Measurements from ENCODE around the gene SSX2IP. TPM values are rescaled to one million over a fixed set of nuclear protein-coding genes. Genes with fewer than 3 reads are reported as not detected.

SSX2IP gene
- total RNA-seq, 2 donors from 2014 or later, result 16.6 to 21.8 TPM

DNA sequence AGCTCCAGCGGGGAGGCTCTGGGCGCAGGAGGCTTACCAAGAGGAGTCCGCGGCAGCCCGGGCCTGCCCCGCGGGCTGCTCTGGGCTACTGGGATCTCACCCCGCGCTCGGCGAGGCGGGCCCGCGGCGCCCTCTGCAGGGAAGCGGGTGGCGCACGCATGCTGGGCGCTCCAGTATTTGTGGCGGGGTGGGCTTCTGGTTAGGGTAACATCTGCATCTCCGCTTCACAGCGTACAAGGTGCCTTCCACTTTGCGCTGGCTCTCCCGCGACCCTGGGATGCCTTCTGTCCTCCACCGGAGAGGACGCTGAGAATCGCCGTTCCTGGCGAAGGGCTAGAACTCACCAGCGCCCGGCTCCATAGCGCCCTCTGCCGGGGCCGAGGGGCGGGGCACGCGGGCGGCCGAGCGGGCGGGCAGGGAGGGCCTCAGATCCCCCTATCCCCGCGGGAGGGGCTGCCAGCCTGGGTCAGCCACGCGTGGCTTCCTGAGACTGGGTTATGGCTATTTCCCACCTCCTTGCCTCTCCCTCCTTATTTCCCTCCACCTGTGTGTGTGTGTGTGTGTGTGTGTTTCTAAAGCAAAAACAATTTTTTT is 69.4 kb downstream of the SSX2IP start:
- DNase-seq, result peak; percentile 95
- 9% methylated on average over 44 of the region's 46 CpGs; no CpG with 5 or more reads in 1 of the 2 experiments for WGBS, 2 experiments (ENCODE audit: insufficient coverage in 1 of 2, insufficient read length in 1 of 2)
- no peaks in the 10 kb centered on the region for H3K36me3 Mint-ChIP-seq (ENCODE audit: low read depth)
- peak overlapping the region; percentile 71 for H3K4me3 ChIP-seq (ENCODE audit: low read length)
- H3K27ac Mint-ChIP-seq, result peak overlapping the region; percentile 87
- peak overlapping the region; percentile 66 for H3K4me3 Mint-ChIP-seq
- no peak overlapping the region for H3K27ac ChIP-seq (ENCODE audit: low read depth, low read length)
- no peaks in the 10 kb centered on the region for H3K36me3 ChIP-seq (ENCODE audit: control insufficient read depth, insufficient read depth, low read length)
- H3K4me1 Mint-ChIP-seq, result peaks cover 8% of the 10 kb centered on the region
- peak overlapping the region; percentile 34 for H3K9ac ChIP-seq (ENCODE audit: extremely low read depth, low read length, poor library complexity, severe bottlenecking)
- peaks cover 1% of the 10 kb centered on the region for H3K9me3 Mint-ChIP-seq
- H3K4me1 ChIP-seq (ENCODE audit: control insufficient read depth, insufficient read depth, low read length), result no peaks in the 10 kb centered on the region
- TF ChIP-seq CTCF (conservative IDR thresholded peaks at IDR 0.05), result peak; percentile 99
- H3K27me3 ChIP-seq (ENCODE audit: control insufficient read depth, insufficient read depth, low read length, poor library complexity, severe bottlenecking), result no peaks in the 10 kb centered on the region
- H3K27me3 Mint-ChIP-seq (ENCODE audit: insufficient read depth), result peaks cover 9% of the 10 kb centered on the region
- no peaks in the 10 kb centered on the region for H3K9me3 ChIP-seq (ENCODE audit: control insufficient read depth, low read length)

DNA sequence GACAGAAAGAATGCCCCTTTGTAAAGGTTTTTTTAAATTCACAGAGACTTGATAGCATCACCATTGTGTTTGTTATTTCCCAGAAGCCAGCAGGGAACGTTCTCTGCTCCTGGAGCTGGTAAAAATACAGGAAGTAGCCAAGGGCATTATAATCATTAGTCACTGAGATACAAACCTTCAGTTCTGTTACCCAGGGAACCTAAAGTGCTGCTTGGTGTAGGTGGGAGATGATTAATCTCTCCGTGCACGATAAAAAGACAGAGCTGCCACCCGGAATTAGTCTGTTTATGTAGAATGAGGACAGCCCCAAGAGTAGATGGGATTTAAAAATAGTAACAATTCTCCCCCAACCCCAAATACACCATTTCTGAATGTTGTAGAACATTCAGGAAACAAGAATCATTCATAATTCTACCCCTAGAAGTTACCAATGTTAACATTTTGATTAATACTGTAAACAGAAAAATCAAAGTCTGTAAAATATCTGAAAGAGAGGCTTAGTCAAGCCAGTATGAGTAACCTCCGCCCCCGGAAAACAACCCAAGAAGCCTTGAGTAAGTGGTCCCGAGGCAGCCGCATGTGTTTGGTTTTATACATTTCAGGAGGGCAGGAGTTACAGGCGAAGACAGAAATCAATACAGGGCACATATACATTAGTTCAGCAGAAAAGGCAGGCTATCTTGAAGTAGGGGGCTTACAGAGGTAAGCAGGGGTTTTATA is 70.7 kb downstream of the SSX2IP start:
- peak overlapping the region; percentile 63 for H3K27ac ChIP-seq (ENCODE audit: low read depth, low read length)
- TF ChIP-seq CTCF (conservative IDR thresholded peaks at IDR 0.05), result no peak
- Mint-ChIP-seq H3K36me3 (ENCODE audit: low read depth) (peaks cover 6% of the 10 kb centered on the region), H3K4me3 (no peak overlapping the region), H3K27me3 (ENCODE audit: insufficient read depth) (peaks cover 5% of the 10 kb centered on the region), H3K9me3 (peaks cover 11% of the 10 kb centered on the region), H3K27ac (peak overlapping the region; percentile 15), H3K4me1 (peaks cover 8% of the 10 kb centered on the region)
- no peak overlapping the region for H3K9ac ChIP-seq (ENCODE audit: extremely low read depth, low read length, poor library complexity, severe bottlenecking)
- no peaks in the 10 kb centered on the region for H3K27me3 ChIP-seq (ENCODE audit: control insufficient read depth, insufficient read depth, low read length, poor library complexity, severe bottlenecking)
- WGBS, 2 experiments (ENCODE audit: insufficient coverage in 1 of 2, insufficient read length in 1 of 2), result 84 to 88% methylated on average over 5 to 9 of the region's 9 CpGs
- no peaks in the 10 kb centered on the region for H3K4me1 ChIP-seq (ENCODE audit: control insufficient read depth, insufficient read depth, low read length)
- DNase-seq, result no peak
- H3K4me3 ChIP-seq (ENCODE audit: low read length), result no peak overlapping the region
- no peaks in the 10 kb centered on the region for H3K36me3 ChIP-seq (ENCODE audit: control insufficient read depth, insufficient read depth, low read length)
- H3K9me3 ChIP-seq (ENCODE audit: control insufficient read depth, low read length), result peaks cover 9% of the 10 kb centered on the region

- Histone ChIP-seq H3K36me3 (ENCODE audit: control insufficient read depth, insufficient read depth, low read length) (no peaks in the 10 kb centered on the region), H3K9me3 (ENCODE audit: control insufficient read depth, low read length) (peaks cover 31% of the 10 kb centered on the region), H3K27ac (ENCODE audit: low read depth, low read length) (no peak overlapping the region), H3K4me1 (ENCODE audit: control insufficient read depth, insufficient read depth, low read length) (no peaks in the 10 kb centered on the region), H3K4me3 (ENCODE audit: low read length) (no peak overlapping the region), H3K9ac (ENCODE audit: extremely low read depth, low read length, poor library complexity, severe bottlenecking) (no peak overlapping the region), H3K27me3 (ENCODE audit: control insufficient read depth, insufficient read depth, low read length, poor library complexity, severe bottlenecking) (no peaks in the 10 kb centered on the region)
- no peak overlapping the region for H3K27ac Mint-ChIP-seq
- H3K9me3 Mint-ChIP-seq, result peaks cover 33% of the 10 kb centered on the region
- peaks cover 16% of the 10 kb centered on the region for H3K36me3 Mint-ChIP-seq (ENCODE audit: low read depth)
- no peak overlapping the region for H3K4me3 Mint-ChIP-seq
- WGBS, 2 experiments (ENCODE audit: insufficient coverage in 1 of 2, insufficient read length in 1 of 2), result 57 to 84% methylated on average over 1 to 2 of the region's 2 CpGs
- H3K4me1 Mint-ChIP-seq, result peaks cover 8% of the 10 kb centered on the region
- no peak for DNase-seq
- H3K27me3 Mint-ChIP-seq (ENCODE audit: insufficient read depth), result peaks cover 5% of the 10 kb centered on the region
- TF ChIP-seq CTCF (conservative IDR thresholded peaks at IDR 0.05), result no peak
Measured at GRCh38 chr1:84617349-84617748, 72.9 kb downstream of the SSX2IP start.
